ENCODE measurements around the gene TRIM15.
A peak's percentile ranks its signal among the peaks of the same experiment; 100 is the strongest.
"Not testable (repeated sequence)": the region's sequence is repeated elsewhere in the genome, so short reads cannot be mapped to it uniquely, and the experiment has no call there.

Gene TRIM15

DNA sequence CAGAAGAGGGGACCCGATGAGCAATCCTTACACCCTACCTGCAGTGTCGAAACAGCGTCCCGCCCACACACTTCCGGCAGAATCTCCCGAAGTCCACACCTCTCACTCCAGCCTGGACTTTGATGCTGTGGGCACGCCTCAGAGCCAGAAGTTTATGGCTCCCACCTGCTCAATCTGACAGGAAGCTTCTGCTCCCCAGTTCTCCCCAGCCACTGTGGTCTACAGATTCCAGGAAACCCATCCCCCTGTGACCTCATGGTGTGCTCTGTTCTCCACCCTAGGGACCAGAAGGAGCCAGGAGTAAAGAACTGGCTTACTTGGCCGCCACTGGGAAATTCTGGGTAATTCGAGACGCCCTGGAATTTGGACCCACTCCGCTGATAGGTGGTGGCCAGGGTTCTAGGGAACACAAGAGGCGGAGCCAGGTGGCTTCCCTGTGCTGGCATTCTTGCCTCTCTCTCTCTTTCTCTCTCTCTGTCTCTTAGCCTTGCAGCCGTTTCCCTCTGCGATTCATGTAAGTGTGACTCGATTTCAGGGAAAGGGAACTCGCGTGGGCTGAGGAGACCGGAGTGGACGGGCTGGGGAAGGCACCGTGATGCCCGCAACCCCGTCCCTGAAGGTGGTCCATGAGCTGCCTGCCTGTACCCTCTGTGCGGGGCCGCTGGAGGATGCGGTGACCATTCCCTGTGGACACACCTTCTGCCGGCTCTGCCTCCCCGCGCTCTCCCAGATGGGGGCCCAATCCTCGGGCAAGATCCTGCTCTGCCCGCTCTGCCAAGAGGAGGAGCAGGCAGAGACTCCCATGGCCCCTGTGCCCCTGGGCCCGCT, at the start of gene TRIM15:
TSS of gene TRIM15 (plus strand) at position 457 of the 828 bp plus-strand sequence. CDS start at position 596, 139 bp downstream.
- Histone ChIP-seq H3K36me3 (ENCODE audit: control insufficient read depth, insufficient read depth, low read length) (no peaks in the 10 kb centered on the region), H3K9ac (ENCODE audit: low read length) (no peak within 1 kb of the TSS), H3K4me3 (ENCODE audit: low read length) (peak within 1 kb of the TSS; percentile 57), H3K4me1 (ENCODE audit: control insufficient read depth, insufficient read depth, low read length) (no peaks in the 10 kb centered on the region), H3K27me3 (ENCODE audit: control insufficient read depth, insufficient read depth, low read length) (peaks cover under 1% of the 10 kb centered on the region), H3K27ac (ENCODE audit: low read depth, low read length) (no peak within 1 kb of the TSS)

DNA sequence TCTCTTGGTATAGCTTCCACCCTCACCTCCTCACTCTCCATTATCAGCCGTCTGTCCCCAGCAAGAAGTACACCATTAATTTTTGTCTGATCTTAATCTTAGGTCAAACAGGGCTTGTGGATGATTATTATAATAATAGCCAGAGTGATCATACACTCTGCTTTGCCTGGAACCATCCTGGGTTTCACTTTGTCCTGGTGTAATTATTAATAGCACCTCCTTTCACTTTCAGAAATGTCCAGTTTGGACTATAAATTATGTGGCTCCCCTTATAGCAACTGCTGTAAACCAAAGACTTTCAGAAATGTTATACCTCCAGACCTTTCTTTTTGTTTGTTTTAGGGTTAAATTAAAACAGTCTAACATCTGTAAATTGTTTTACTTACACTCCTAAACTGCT, 49.5 kb upstream of the TRIM15 start:
- Histone ChIP-seq H3K27me3 (ENCODE audit: control insufficient read depth, insufficient read depth, low read length) (no peaks in the 10 kb centered on the region), H3K27ac (ENCODE audit: low read depth, low read length) (no peak overlapping the region), H3K9ac (ENCODE audit: low read length) (no peak overlapping the region), H3K4me1 (ENCODE audit: control insufficient read depth, insufficient read depth, low read length) (no peaks in the 10 kb centered on the region), H3K4me3 (ENCODE audit: low read length) (no peak overlapping the region), H3K36me3 (ENCODE audit: control insufficient read depth, insufficient read depth, low read length) (no peaks in the 10 kb centered on the region)

DNA sequence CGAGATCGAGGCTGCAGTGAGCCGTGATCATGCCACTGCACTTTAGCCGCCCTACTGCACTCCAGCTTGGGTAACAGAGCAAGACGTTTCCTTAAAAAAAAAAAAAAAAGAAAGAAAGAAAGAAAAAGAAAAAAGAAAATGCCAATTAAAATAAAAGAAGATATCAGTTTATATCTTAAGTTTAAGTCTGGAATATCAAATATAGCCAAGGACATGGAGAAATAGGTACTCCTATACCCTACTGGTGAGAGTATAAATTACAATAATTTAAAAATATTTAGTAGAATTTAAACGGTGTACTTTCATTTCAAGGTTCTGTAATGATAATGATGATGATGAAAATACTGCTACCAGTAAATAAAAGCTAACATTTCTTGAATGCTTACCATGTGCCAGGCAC, 46.6 kb upstream of the TRIM15 start:
- H3K4me3 ChIP-seq (ENCODE audit: low read length) = no peak overlapping the region
- H3K27me3 ChIP-seq (ENCODE audit: control insufficient read depth, insufficient read depth, low read length) = no peaks in the 10 kb centered on the region
- H3K27ac ChIP-seq (ENCODE audit: low read depth, low read length) = no peak overlapping the region
- no peak overlapping the region for H3K9ac ChIP-seq (ENCODE audit: low read length)
- H3K36me3 ChIP-seq (ENCODE audit: control insufficient read depth, insufficient read depth, low read length) = no peaks in the 10 kb centered on the region
- no peaks in the 10 kb centered on the region for H3K4me1 ChIP-seq (ENCODE audit: control insufficient read depth, insufficient read depth, low read length)

DNA sequence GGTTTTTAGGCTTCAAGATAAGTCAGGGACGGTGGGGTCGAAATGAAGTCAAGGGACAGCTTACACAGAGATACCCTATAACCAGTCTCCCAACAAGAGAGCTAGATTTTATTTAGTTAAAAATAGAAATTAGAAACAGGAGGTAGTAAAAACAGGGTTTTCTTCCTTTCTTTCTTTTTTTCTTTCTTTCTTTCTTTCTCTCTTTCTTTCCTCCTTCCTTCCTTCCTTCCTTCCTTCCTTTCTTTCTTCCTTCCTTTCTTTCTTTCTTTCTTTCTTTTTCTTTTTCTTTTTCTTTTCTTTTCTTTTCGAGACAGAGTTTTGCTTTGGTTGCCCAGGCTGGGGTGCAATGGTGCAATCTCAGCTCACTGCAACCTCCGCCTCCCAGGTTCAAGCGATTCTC, 44.7 kb upstream of the TRIM15 start:
- H3K27me3 ChIP-seq (ENCODE audit: control insufficient read depth, insufficient read depth, low read length); H3K4me1 ChIP-seq (ENCODE audit: control insufficient read depth, insufficient read depth, low read length); H3K9ac ChIP-seq (ENCODE audit: low read length); H3K4me3 ChIP-seq (ENCODE audit: low read length); H3K36me3 ChIP-seq (ENCODE audit: control insufficient read depth, insufficient read depth, low read length); H3K27ac ChIP-seq (ENCODE audit: low read depth, low read length): not testable (repeated sequence)

DNA sequence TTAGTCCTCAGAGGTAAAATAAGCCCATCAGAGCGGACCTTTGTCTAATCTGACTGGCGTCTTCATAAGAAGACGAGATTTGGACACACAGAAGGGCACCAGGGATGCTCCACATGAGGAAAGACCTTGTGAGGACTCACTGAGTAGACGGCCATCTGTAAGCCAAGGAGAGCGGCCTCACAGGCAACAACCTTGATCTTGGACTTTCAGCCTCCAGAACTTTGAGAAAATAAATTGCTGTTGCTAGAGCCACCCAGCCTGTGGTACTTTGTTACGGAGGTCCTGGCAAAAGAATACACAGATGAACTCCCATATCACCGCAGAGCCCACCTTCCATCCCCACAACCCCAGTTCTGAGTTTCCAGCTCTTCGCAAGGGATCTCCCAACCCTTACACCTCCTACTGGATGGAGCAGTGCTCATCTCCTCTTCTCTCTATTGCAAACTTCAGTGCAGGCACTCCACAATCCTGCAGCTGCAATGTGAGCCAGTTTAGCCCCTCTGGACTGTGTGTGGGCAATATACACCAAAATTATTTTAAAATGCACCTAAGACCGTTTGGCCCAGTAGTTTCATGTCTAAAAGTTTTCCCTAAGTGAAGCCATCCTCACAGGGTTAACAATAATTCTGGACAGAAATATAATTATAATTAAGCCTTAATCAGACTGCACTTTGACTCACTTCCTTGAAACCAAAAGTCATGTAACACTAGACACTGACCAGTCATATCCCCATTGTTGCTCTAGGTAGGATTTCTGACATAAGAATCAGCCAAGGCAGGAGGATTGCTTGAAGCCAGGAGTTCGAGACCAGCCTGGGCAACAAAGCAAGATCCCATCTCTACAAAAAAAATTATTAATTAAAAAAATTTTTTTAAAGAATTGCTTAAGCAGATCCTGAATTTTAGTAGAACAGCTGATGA, 41.6 kb upstream of the TRIM15 start:
- H3K9ac ChIP-seq (ENCODE audit: low read length) = no peak overlapping the region
- no peak overlapping the region for H3K4me3 ChIP-seq (ENCODE audit: low read length)
- H3K4me1 ChIP-seq (ENCODE audit: control insufficient read depth, insufficient read depth, low read length) = no peaks in the 10 kb centered on the region
- H3K36me3 ChIP-seq (ENCODE audit: control insufficient read depth, insufficient read depth, low read length) = no peaks in the 10 kb centered on the region
- no peaks in the 10 kb centered on the region for H3K27me3 ChIP-seq (ENCODE audit: control insufficient read depth, insufficient read depth, low read length)
- no peak overlapping the region for H3K27ac ChIP-seq (ENCODE audit: low read depth, low read length)

DNA sequence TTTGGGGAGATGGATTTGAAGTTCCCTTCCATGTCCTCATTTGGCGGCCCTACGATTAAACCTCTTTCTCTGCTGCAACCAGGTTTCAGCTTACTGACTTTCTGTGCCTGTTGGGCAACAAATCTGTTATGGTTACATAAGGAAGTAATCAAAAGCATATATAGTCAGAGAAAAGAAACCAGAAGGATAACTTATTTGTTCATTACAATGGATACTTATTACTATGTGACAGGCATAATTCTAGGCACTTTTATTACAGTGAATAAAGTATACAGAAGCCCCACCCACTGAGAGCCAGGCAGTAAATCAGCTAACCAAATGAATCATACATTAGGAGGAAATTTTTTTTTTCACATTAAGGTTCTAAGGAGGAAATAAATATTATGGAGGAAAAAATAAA, 40.8 kb upstream of the TRIM15 start:
- Histone ChIP-seq H3K4me1 (ENCODE audit: control insufficient read depth, insufficient read depth, low read length) (no peaks in the 10 kb centered on the region), H3K27me3 (ENCODE audit: control insufficient read depth, insufficient read depth, low read length) (peaks cover 2% of the 10 kb centered on the region), H3K27ac (ENCODE audit: low read depth, low read length) (no peak overlapping the region), H3K36me3 (ENCODE audit: control insufficient read depth, insufficient read depth, low read length) (no peaks in the 10 kb centered on the region), H3K9ac (ENCODE audit: low read length) (no peak overlapping the region), H3K4me3 (ENCODE audit: low read length) (no peak overlapping the region)

DNA sequence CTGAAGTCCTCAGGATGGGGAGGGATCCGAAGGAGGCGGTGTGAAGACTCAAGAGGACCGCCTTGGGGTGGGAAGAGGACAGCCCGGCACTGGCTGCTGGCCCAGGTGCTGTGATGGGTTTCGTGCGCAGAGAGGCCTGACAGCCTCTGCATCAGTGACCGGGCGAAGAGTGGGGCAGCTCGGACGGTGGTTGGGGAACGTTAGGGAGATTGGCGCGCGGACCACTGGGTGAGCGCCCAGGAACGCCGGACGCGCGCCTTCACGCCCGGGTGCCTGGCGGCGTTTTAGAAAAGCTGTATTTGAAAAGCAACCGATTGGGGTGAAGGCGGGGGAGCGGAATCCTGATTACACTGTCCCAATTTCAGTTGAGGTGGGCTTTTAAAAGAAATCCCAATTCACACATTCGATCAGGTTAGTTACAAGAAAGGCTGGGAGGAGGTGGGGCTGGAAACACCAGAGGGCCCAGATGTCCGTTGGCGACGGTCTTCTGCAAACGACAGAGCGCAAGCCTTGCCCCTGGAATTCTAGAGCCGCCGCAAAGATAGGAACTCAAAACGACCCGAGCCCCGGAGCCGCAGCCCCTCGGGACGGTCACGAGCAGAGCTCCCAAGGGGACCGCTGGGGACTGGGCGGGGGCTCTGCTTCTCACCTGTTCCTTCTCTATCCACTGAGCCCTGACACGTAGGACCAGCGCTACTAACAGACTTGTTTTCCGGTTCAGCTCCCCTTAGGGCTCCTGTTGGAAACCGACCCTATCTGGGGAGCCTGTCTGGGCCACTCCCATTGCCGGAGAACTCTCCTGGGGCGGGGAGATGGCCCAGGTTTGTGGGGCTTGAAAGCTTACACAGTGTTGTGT, 35.9 kb upstream of the TRIM15 start:
- peaks cover 11% of the 10 kb centered on the region for H3K27me3 ChIP-seq (ENCODE audit: control insufficient read depth, insufficient read depth, low read length)
- no peak overlapping the region for H3K9ac ChIP-seq (ENCODE audit: low read length)
- no peak overlapping the region for H3K27ac ChIP-seq (ENCODE audit: low read depth, low read length)
- no peaks in the 10 kb centered on the region for H3K36me3 ChIP-seq (ENCODE audit: control insufficient read depth, insufficient read depth, low read length)
- no peaks in the 10 kb centered on the region for H3K4me1 ChIP-seq (ENCODE audit: control insufficient read depth, insufficient read depth, low read length)
- H3K4me3 ChIP-seq (ENCODE audit: low read length) = no peak overlapping the region

DNA sequence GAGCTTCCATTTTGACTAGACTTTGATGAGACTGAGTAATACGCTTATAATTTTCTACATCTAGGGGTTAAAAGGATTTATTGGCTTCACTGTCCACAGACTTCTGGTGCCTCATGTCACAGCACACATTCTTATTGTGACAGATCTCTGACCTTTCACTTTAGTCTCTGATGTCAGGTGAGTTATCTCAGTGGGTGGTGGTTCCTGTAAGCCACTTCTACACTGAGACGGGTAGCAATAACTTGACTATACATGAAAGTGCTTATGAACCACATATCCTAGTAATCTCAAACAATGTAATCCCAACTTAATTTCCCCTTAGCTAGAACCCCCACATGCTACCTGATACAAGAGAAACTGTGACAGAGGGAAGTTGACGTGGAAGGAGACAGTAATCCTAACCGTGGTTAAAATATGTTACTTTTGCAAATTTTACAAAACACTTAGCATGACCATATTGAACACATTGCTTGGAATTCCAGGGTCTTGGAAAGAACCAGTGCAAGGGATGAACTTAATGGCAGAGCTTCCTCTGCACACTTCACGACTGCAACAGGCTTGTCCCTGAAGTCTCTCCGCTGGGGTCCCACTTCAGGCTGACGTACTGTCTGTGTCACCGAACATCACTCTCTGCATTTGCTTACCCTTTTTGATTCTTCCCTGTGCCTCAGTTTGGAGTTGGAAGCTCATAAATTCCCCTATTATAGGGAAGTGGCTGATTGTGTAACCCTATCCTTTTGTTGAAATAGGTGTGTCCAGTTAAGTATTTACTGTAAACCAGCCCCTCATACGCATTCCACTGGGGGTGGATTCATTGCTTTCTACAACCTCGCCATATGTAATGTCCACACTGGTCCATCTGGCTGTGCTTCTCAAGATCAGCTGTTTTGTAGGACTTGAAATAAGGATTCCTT, 33.8 kb upstream of the TRIM15 start:
- Histone ChIP-seq H3K27ac (ENCODE audit: low read depth, low read length) (no peak overlapping the region), H3K4me3 (ENCODE audit: low read length) (no peak overlapping the region), H3K9ac (ENCODE audit: low read length) (no peak overlapping the region), H3K36me3 (ENCODE audit: control insufficient read depth, insufficient read depth, low read length) (no peaks in the 10 kb centered on the region), H3K4me1 (ENCODE audit: control insufficient read depth, insufficient read depth, low read length) (no peaks in the 10 kb centered on the region), H3K27me3 (ENCODE audit: control insufficient read depth, insufficient read depth, low read length) (peaks cover 12% of the 10 kb centered on the region)

DNA sequence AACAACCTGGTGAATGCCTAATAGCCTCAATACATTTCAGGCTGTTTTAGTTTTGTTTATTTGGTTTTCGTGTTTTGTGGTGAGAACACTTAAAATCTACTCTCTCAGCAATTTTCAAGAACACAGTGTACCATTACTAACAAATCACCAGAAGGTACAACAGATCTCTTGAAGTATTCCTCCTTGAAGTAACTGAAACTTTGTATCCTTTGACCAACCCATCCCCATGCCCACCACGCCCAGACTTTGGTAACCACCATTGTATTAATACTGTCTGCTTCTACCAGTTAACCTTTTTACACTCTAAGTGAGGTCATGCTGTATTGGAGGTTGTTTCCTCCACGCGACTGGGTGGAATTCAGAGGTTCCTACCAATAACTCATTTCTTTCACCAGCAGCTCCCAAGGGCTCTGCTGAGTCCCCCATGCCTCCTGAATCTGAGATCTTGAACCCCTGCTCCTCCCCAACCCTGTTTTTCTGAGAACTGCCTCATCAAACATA, 33.1 kb upstream of the TRIM15 start:
- H3K36me3 ChIP-seq (ENCODE audit: control insufficient read depth, insufficient read depth, low read length) = no peaks in the 10 kb centered on the region
- no peaks in the 10 kb centered on the region for H3K4me1 ChIP-seq (ENCODE audit: control insufficient read depth, insufficient read depth, low read length)
- H3K4me3 ChIP-seq (ENCODE audit: low read length) = no peak overlapping the region
- H3K27me3 ChIP-seq (ENCODE audit: control insufficient read depth, insufficient read depth, low read length) = peaks cover 13% of the 10 kb centered on the region
- no peak overlapping the region for H3K9ac ChIP-seq (ENCODE audit: low read length)
- H3K27ac ChIP-seq (ENCODE audit: low read depth, low read length) = no peak overlapping the region

DNA sequence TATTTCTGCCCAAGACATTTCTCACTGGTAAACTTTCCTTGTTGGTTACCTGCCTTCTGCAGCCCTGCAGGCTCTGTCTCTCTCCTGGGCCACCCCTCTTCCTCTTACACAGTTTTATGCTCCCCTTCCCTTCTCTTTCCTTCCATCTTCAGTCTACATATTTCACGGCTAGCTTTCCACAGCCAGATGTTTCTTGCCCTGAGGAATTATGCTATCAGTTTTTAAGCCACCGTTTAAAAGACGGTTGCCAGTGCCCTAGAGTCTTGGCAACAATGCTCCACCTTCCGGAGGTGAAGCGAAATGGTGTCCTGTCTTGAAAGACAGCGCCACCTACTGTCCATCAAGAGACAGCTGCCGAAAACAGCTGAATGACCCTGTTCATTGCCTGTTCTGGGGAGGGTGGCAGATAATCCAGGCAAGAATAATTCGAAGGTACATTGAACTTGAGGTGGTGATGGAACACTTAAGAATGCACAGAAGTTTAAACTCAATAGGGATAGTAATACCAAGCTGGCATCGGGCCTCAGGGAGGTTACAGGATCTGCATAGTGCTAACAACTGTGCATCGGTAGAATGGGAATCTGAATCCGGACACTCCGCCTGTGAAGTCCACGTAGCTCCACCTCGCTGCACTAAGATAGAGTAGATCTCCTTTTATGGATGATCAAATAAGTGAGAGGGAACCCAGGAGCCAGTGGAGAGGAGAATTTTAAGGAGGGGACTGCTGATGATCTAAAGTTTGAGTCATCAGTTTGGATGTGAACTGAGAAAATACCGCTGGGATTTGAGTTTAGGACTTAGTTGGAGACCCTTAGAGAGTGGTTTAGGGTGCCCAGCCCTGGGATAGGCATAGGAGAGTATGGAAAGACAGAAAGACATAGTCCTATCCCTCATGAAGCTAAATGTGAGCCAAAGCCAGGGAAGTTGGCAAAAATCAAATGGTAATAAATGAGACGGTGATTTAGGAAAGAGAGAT, 32.2 kb upstream of the TRIM15 start:
- Histone ChIP-seq H3K36me3 (ENCODE audit: control insufficient read depth, insufficient read depth, low read length) (no peaks in the 10 kb centered on the region), H3K27me3 (ENCODE audit: control insufficient read depth, insufficient read depth, low read length) (peaks cover 13% of the 10 kb centered on the region), H3K4me3 (ENCODE audit: low read length) (no peak overlapping the region), H3K9ac (ENCODE audit: low read length) (no peak overlapping the region), H3K27ac (ENCODE audit: low read depth, low read length) (no peak overlapping the region), H3K4me1 (ENCODE audit: control insufficient read depth, insufficient read depth, low read length) (no peaks in the 10 kb centered on the region)

Measured in rectal smooth muscle tissue (tissue), 1 donor.